ENCODE results near the gene TECPR2.

GRCh38 chr14:102525219-102525928 lies 162.6 kb downstream of the TECPR2 start:
- TF ChIP-seq POLR2A (IDR thresholded peaks at IDR 0.05), result no peak
- TF ChIP-seq CTCF (IDR thresholded peaks at IDR 0.05 in 8 of 11, conservative IDR thresholded peaks at IDR 0.05 in 3 of 11), result no peak
- TF ChIP-seq POLR2AphosphoS5 (IDR thresholded peaks at IDR 0.05), result no peak

All from spleen (tissue), 7 donors.